OCI-LY1 (cell line): ENCODE data around the gene NEGR1.

Source experiments
- CTCF ChIP-seq: fragments of 200-600 bp; sonication (generic), shearing (Covaris generic); IDR thresholded peaks from 2 replicates; pipeline ENCODE4 v1.5.1; 2017; ENCODE audit warnings: mild to moderate bottlenecking, antibody characterized with exemption, low read length, moderate library complexity, mixed read lengths
- EZH2 ChIP-seq: fragments of 200-600 bp; sonication (generic), shearing (Covaris generic); IDR thresholded peaks from 2 replicates; pipeline ENCODE4 v1.8.0; 2017; ENCODE audit warnings: borderline replicate concordance, mixed run types, mild to moderate bottlenecking, antibody characterized with exemption, low read length, moderate library complexity, mixed read lengths

- TF ChIP-seq EZH2 (no peak), CTCF (no peak)
Observed at GRCh38 chr1:71465093-71465492, 817.2 kb downstream of the NEGR1 start.
